Aorta (tissue), 5 donors: ENCODE results near the gene B4GALT2. TPM values are rescaled to one million over a fixed set of nuclear protein-coding genes. Genes with fewer than 3 reads are reported as not detected.

ENCODE experiments used
- ATAC-seq: fragments of 200-7000 bp; cut with Tn5 transposase; one replicate; pipeline ENCODE4 v1.9.1; 2022; ENCODE audit warnings: moderate library complexity; ENCODE audit not compliant: low FRiP score
- DNase-seq, 2 donors: peaks; one replicate each; pipeline ENCODE4 v3.0.0-alpha.2; 2020
- H3K27ac ChIP-seq, 2 donors: one replicate each; pipeline ENCODE4 v1.5.1; 2013; ENCODE audit warnings: low read length in 2 of 2, mild to moderate bottlenecking in 2 of 2, moderate library complexity in 2 of 2, control low read depth in 1 of 2, inconsistent platforms in 1 of 2, low read depth in 1 of 2
- H3K27me3 ChIP-seq, 2 donors: one replicate each; pipeline ENCODE4 v1.6.1; 2013; ENCODE audit warnings: control low read depth in 1 of 2, low read length in 1 of 2, mild to moderate bottlenecking in 1 of 2, moderate library complexity in 1 of 2; ENCODE audit not compliant: insufficient read depth in 2 of 2, control insufficient read depth in 1 of 2
- H3K36me3 ChIP-seq, 2 donors: one replicate each; pipeline ENCODE4 v1.6.1; 2013; ENCODE audit warnings: control low read depth in 1 of 2, low read length in 1 of 2, mild to moderate bottlenecking in 1 of 2; ENCODE audit not compliant: insufficient read depth in 2 of 2, control insufficient read depth in 1 of 2
- H3K4me1 ChIP-seq, 2 donors: one replicate each; pipeline ENCODE4 v1.6.1; 2013; ENCODE audit warnings: low read length in 2 of 2, control low read depth in 1 of 2, mild to moderate bottlenecking in 1 of 2, moderate library complexity in 1 of 2; ENCODE audit not compliant: insufficient read depth in 2 of 2, control insufficient read depth in 1 of 2
- H3K4me3 ChIP-seq, 2 donors: one replicate each; pipeline ENCODE4 v1.5.1; 2013; ENCODE audit warnings: low read length in 2 of 2, control low read depth in 1 of 2, mild to moderate bottlenecking in 1 of 2
- H3K9me3 ChIP-seq: one replicate; pipeline ENCODE4 v1.6.1; 2013; ENCODE audit warnings: mild to moderate bottlenecking, low read length; ENCODE audit not compliant: control insufficient read depth
- WGBS, 2 donors: extraction: QIAGEN DNeasy Blood & Tissue Kit; methylation state at CpG; one replicate each; pipeline ENCODE4 v1.1.7; 2013; 5-methylcytosine and 5-hydroxymethylcytosine counted together
- intact Hi-C, 2 donors: fragments of 100-400 bp; cut with DNase I; formaldehyde crosslinking; loops; one replicate each; pipeline versions ENCODE4 v1.14.2 to v1.15.0; 2022
- polyA plus RNA-seq, 2 donors: library from polyadenylated mRNA; stranded (reverse); fragments of 200-250 nt; gene quantifications; one replicate each; pipeline ENCODE4 v1.2.3, GENCODE V29; 2013
- total RNA-seq, 2 donors: library from RNA; stranded (reverse); fragmentation: NEBNext Ultra II Directional; extraction: Animal tissue kit (Norgen Biotek cat#: 25700); gene quantifications; one replicate each; pipeline ENCODE4 v1.2.1, GENCODE V29; 2021
- donor health status: healthy with polysubstance abuse.
- donor health status: Bipolar disorder and iron deficiency.
- donor health status: DM: no; HTN: no; CAD: no.
- donor health status: DM: no; HTN: no; CAD: no.
- donor health status: DM: yes; HTN: yes; CAD: no.

The B4GALT2 gene
- total and polyA plus RNA-seq, 4 donors, result 31.8 to 40.2 (median 33.5) TPM

- Histone ChIP-seq H3K4me1 (no peaks in the 10 kb centered on the region), H3K9me3 (no peaks in the 10 kb centered on the region), H3K36me3 (no peaks in the 10 kb centered on the region), H3K4me3 (no peak overlapping the region), H3K27ac (no peak overlapping the region), H3K27me3 (no peaks in the 10 kb centered on the region)
- intact Hi-C loops, result no loop called here
- 93 to 97% methylated on average over 14 to 16 of the region's 16 CpGs for WGBS, 2 donors
- DNase-seq, result no peak
- no peak for ATAC-seq
Measured at GRCh38 chr1:43984855-43985254, 5.8 kb downstream of the B4GALT2 start.

- no peaks in the 10 kb centered on the region for H3K27me3 ChIP-seq
- H3K36me3 ChIP-seq, result no peaks in the 10 kb centered on the region
- 77 to 81% methylated on average over 4 of the region's 4 CpGs for WGBS, 2 donors
- ATAC-seq (no peak), DNase-seq (no peak)
- H3K4me1 ChIP-seq, result no peaks in the 10 kb centered on the region
- intact Hi-C loops, result no loop called here
- H3K4me3 ChIP-seq, result no peak overlapping the region
- no peaks in the 10 kb centered on the region for H3K9me3 ChIP-seq
- H3K27ac ChIP-seq, result no peak overlapping the region
Measured at GRCh38 chr1:43985984-43986595, 7.1 kb downstream of the B4GALT2 start.

GRCh38 chr1:43986712-43987111, 7.7 kb downstream of the B4GALT2 start:
- 70 to 75% methylated on average over 6 of the region's 6 CpGs for WGBS, 2 donors
- Histone ChIP-seq H3K9me3 (no peaks in the 10 kb centered on the region), H3K27me3 (no peaks in the 10 kb centered on the region), H3K4me3 (no peak overlapping the region), H3K27ac (no peak overlapping the region), H3K36me3 (no peaks in the 10 kb centered on the region), H3K4me1 (no peaks in the 10 kb centered on the region)
- intact Hi-C loops, result no loop called here
- DNase-seq, result no peak
- no peak for ATAC-seq

- intact Hi-C loops, result no loop called here
- Histone ChIP-seq H3K4me3 (no peak overlapping the region), H3K9me3 (no peaks in the 10 kb centered on the region), H3K27ac (no peak overlapping the region), H3K36me3 (no peaks in the 10 kb centered on the region), H3K4me1 (no peaks in the 10 kb centered on the region), H3K27me3 (no peaks in the 10 kb centered on the region)
- no peak for ATAC-seq
- DNase-seq, result no peak
- 68 to 73% methylated on average over 6 of the region's 6 CpGs for WGBS, 2 donors
Measured at GRCh38 chr1:43987159-43987902, 8.3 kb downstream of the B4GALT2 start.

- DNase-seq (peak in 1 of 2 donors; percentile 68), ATAC-seq (no peak)
- Histone ChIP-seq H3K27ac (peak overlapping the region in 1 of 2 donors; percentile 34), H3K4me1 (no peaks in the 10 kb centered on the region), H3K36me3 (no peaks in the 10 kb centered on the region), H3K9me3 (no peaks in the 10 kb centered on the region), H3K27me3 (no peaks in the 10 kb centered on the region), H3K4me3 (no peak overlapping the region)
- intact Hi-C loops, result loop anchor here in 1 of 2 donors (5.0 to 10.0 kb wide), 2 partner anchors 42 to 224 kb away; partner anchors contain the start of genes DMAP1 and SLC6A9
- WGBS, 2 donors, result 67 to 69% methylated on average over 19 of the region's 19 CpGs
Measured at GRCh38 chr1:43990271-43991199, 11.5 kb downstream of the B4GALT2 start.

GRCh38 chr1:43991200-43991475, 12.1 kb downstream of the B4GALT2 start:
- ATAC-seq (peak; percentile 23), DNase-seq (no peak)
- Histone ChIP-seq H3K4me3 (no peak overlapping the region), H3K27ac (peak overlapping the region in 1 of 2 donors; percentile 34), H3K9me3 (no peaks in the 10 kb centered on the region), H3K4me1 (no peaks in the 10 kb centered on the region), H3K36me3 (no peaks in the 10 kb centered on the region), H3K27me3 (no peaks in the 10 kb centered on the region)
- 0 to 1% methylated on average over 10 of the region's 10 CpGs for WGBS, 2 donors
- intact Hi-C loops, result loop anchor here in 1 of 2 donors (5.0 to 10.0 kb wide), 2 partner anchors 41 to 224 kb away; partner anchors contain the start of genes DMAP1 and SLC6A9

- ATAC-seq (peak; percentile 92), DNase-seq (peak; percentile 93 to 97)
- Histone ChIP-seq H3K4me1 (no peaks in the 10 kb centered on the region), H3K9me3 (no peaks in the 10 kb centered on the region), H3K27me3 (no peaks in the 10 kb centered on the region), H3K36me3 (no peaks in the 10 kb centered on the region), H3K4me3 (peak within 1 kb of the TSS; percentile 36 to 55), H3K27ac (peak within 1 kb of the TSS in 1 of 2 donors; percentile 34)
- intact Hi-C loops, result loop anchor here in 1 of 2 donors (5.0 to 10.0 kb wide), 2 partner anchors 41 to 223 kb away; partner anchors contain the start of genes DMAP1 and SLC6A9
- 0 to 1% methylated on average over 60 to 66 of the region's 66 CpGs for WGBS, 2 donors
Measured at GRCh38 chr1:43991476-43992231, 12.6 kb downstream of the B4GALT2 start, which contains the start of gene CCDC24. TSS of gene CCDC24 (plus strand) at chr1:43991599. CDS start at chr1:43991879, 280 bp downstream.
